Left colon (tissue), 2 donors: Measurements from ENCODE around the gene ZNF485. TPM values are rescaled to one million over a fixed set of nuclear protein-coding genes. Genes with fewer than 3 reads are reported as not detected.
"Not testable (repeated sequence)": the region's sequence is repeated elsewhere in the genome, so short reads cannot be mapped to it uniquely, and the experiment has no call there.

Experiments
- ATAC-seq: fragments of 200-7000 bp; cut with Tn5 transposase; one replicate; pipeline ENCODE4 v1.9.1; 2020; ENCODE audit warnings: mild to moderate bottlenecking, moderate library complexity
- DNase-seq, 2 donors: peaks; one replicate each; pipeline ENCODE4 v3.0.0-alpha.2; 2020
- intact Hi-C, 2 donors: fragments of 100-400 bp; cut with DNase I in 1 of 2; cut with micrococcal nuclease in 1 of 2; formaldehyde crosslinking; loops; one replicate each; pipeline versions ENCODE4 v1.11.2 to v1.14.0; 2022; cut with DNase I, micrococcal nuclease
- total RNA-seq, 2 donors: library from RNA; stranded (reverse); fragmentation: NEBNext Ultra II Directional; extraction: Animal tissue kit (Norgen Biotek cat#: 25700); gene quantifications; one replicate each; pipeline ENCODE4 v1.2.1, GENCODE V29; 2021
- donor health status: DM: no; HTN: no; CAD: no.
- donor health status: DM: yes; HTN: yes; CAD: no.

ZNF485 gene
- total RNA-seq, 2 donors from 2014 or later, result 3.4 TPM

- intact Hi-C loops, result no loop called here
- ATAC-seq, result no peak
- no peak for DNase-seq
These were observed 7.8 kb upstream of the ZNF485 start for GRCh38 chr10:43598446-43598845.

- intact Hi-C loops, result no loop called here
- ATAC-seq (no peak), DNase-seq (no peak)
These were observed 6.9 kb upstream of the ZNF485 start for GRCh38 chr10:43599333-43599732.

- ATAC-seq, intact Hi-C loops, DNase-seq: not testable (repeated sequence)
These were observed 4.7 kb upstream of the ZNF485 start for GRCh38 chr10:43601576-43601975.

- intact Hi-C loops, result no loop called here
- peak; percentile 2 for ATAC-seq
These were observed 352 bp upstream of the ZNF485 start for GRCh38 chr10:43605850-43606322.

GRCh38 chr10:43607199-43607573 lies 948 bp downstream of the ZNF485 start:
- intact Hi-C loops, result no loop called here
- ATAC-seq, result no peak
- DNase-seq, result no peak

More at GRCh38 chr10:43605850-43606322, 352 bp upstream of the ZNF485 start:
- no peak for DNase-seq

GRCh38 chr10:43610636-43611035 lies 4.4 kb downstream of the ZNF485 start:
- no peak for DNase-seq
- ATAC-seq, result no peak
- intact Hi-C loops, result no loop called here

- intact Hi-C loops, result no loop called here
- no peak for DNase-seq
- ATAC-seq, result no peak
These were observed 10.6 kb downstream of the ZNF485 start for GRCh38 chr10:43616697-43617370.

- intact Hi-C loops, result no loop called here
- DNase-seq, result no peak
- no peak for ATAC-seq
These were observed 13.1 kb downstream of the ZNF485 start for GRCh38 chr10:43619368-43619767.

- intact Hi-C loops, result no loop called here
- ATAC-seq (peak; percentile 89), DNase-seq (peak in 1 of 2 donors; percentile 11)
These were observed 15.8 kb downstream of the ZNF485 start for GRCh38 chr10:43622038-43622437.

GRCh38 chr10:43623351-43623750 lies 17.1 kb downstream of the ZNF485 start:
- intact Hi-C loops, result no loop called here
- ATAC-seq, result no peak
- DNase-seq, result no peak

- DNase-seq, result no peak
- intact Hi-C loops, result no loop called here
- no peak for ATAC-seq
These were observed 21.7 kb downstream of the ZNF485 start for GRCh38 chr10:43627942-43628341.

- no peak for DNase-seq
- ATAC-seq, result no peak
- intact Hi-C loops, result no loop called here
These were observed 22.7 kb downstream of the ZNF485 start for GRCh38 chr10:43628956-43629355.

GRCh38 chr10:43635816-43636215 lies 29.6 kb downstream of the ZNF485 start:
- ATAC-seq, intact Hi-C loops: not testable (repeated sequence)

GRCh38 chr10:43640603-43641002 lies 34.4 kb downstream of the ZNF485 start:
- intact Hi-C loops, result no loop called here
- ATAC-seq (no peak), DNase-seq (no peak)

More at GRCh38 chr10:43635816-43636215, 29.6 kb downstream of the ZNF485 start:
- not testable (repeated sequence) for DNase-seq

- intact Hi-C loops, result no loop called here
These were observed 38.0 kb downstream of the ZNF485 start for GRCh38 chr10:43644252-43644651.

GRCh38 chr10:43645866-43646265 lies 39.6 kb downstream of the ZNF485 start:
- ATAC-seq (no peak), DNase-seq (no peak)
- intact Hi-C loops, result no loop called here

More at GRCh38 chr10:43644252-43644651, 38.0 kb downstream of the ZNF485 start:
- no peak for DNase-seq
- ATAC-seq, result no peak

- DNase-seq, result no peak
- intact Hi-C loops, result no loop called here
- no peak for ATAC-seq
These were observed 41.3 kb downstream of the ZNF485 start for GRCh38 chr10:43647576-43647975.

GRCh38 chr10:43648095-43648397 lies 41.8 kb downstream of the ZNF485 start:
- intact Hi-C loops, result no loop called here
- ATAC-seq, result no peak

GRCh38 chr10:43648398-43649184 lies 42.4 kb downstream of the ZNF485 start, which contains the start of gene ZNF32:
ZNF32 (minus strand) TSS chr10:43648881; CDS start chr10:43646133, 2,748 bp downstream.
- ATAC-seq, result peak; percentile 99
- peak; percentile 76 to 87 for DNase-seq
- intact Hi-C loops, result no loop called here

More at GRCh38 chr10:43648095-43648397, 41.8 kb downstream of the ZNF485 start:
- no peak for DNase-seq

GRCh38 chr10:43649185-43649523 lies 42.9 kb downstream of the ZNF485 start:
- ATAC-seq (peak; percentile 19), DNase-seq (no peak)
- intact Hi-C loops, result no loop called here
